HG03520 (cell line): Measurements from ENCODE around the gene PPFIA3.
"Not testable (repeated sequence)": the region's sequence is repeated elsewhere in the genome, so short reads cannot be mapped to it uniquely, and the experiment has no call there.

ENCODE experiments used
- ATAC-seq: cut with Tn5 transposase; IDR thresholded peaks from one replicate; pipeline ENCODE4 v1.9.1; 2021; ENCODE audit warnings: mild to moderate bottlenecking, moderate library complexity; ENCODE audit not compliant: unreplicated experiment

The PPFIA3 gene

DNA sequence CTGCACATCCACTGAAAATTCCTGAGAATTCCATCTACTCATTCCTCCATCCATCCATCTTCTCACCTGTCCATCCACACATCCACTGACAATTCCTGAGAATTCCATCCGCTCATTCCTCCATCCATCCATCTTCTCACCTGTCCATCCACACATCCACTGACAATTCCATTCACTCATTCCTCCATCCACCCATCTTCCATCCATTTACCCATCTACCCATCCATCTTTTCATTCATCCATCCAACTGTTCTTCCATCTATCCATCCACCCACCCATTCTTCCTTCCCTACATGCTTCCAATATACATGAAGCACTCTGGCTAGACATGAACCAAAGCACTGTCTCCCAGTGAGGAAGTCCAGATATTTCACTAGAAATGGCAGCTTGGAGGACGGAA is 53.9 kb downstream of the PPFIA3 start:
- ATAC-seq, result no peak

DNA sequence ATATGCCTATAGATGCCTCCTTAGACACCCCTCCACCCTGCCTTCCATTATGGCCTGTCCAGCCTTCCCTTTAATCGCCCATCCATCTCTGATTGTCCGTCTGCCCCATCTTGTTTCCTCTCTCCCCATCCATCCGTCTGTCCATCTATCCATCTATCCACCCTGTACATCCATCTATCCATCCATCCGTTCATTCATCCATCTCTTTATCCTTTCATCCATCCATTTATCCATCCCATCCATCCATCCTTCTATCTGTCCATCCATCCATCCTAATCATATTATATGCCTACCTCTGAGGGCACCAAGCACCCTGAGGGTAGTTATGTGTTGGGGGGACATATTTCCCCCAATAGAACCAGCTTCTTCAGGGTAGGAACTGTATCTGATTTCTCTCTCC is 61.3 kb downstream of the PPFIA3 start:
- no peak for ATAC-seq

DNA sequence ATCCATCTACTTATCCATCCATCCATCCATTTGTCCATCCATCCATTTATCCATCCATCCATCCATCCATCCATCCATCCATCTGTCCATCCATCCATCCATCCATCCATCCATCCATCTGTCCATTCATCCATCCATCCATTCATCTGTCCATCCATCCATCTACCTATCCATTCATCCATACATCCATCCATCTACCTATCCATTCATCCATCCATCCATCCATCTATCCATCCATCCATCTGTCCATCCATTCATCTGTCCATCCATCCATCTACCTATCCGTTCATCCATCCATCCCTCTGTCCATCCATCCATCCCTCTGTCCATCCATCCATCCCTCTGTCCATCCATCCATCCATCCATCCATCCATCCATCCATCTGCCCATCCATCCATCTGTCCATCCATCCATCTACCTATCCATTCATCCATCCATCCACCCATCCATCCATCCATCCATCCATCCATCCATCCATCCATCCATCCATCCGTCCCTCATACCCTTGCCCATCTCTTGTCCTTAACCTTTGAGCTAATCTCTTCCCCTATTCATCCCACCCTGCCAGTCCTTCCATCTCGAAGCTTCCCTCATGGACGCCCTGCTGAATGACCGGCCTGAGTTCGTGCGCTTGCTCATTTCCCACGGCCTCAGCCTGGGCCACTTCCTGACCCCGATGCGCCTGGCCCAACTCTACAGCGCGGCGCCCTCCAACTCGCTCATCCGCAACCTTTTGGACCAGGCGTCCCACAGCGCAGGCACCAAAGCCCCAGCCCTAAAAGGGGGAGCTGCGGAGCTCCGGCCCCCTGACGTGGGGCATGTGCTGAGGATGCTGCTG is 62.9 kb downstream of the PPFIA3 start:
- ATAC-seq, result not testable (repeated sequence)

DNA sequence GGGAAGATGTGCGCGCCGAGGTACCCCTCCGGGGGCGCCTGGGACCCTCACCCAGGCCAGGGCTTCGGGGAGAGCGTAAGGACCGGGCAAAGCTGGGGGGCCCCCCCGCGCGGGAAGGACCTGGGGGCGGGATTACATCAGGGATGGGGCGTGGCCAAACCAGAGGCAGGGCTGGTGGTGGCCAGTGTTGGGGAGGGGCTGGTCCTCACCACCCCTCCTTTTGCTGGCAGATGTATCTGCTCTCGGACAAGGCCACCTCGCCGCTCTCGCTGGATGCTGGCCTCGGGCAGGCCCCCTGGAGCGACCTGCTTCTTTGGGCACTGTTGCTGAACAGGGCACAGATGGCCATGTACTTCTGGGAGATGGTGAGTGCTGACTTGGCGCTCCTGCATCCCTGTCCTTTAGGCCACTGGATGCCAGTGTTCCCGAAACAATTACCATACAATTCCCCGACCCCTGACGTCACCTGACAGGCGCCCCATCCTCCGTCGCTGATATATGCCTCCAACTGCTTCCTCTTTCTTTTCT is 63.6 kb downstream of the PPFIA3 start:
- ATAC-seq, result no peak

DNA sequence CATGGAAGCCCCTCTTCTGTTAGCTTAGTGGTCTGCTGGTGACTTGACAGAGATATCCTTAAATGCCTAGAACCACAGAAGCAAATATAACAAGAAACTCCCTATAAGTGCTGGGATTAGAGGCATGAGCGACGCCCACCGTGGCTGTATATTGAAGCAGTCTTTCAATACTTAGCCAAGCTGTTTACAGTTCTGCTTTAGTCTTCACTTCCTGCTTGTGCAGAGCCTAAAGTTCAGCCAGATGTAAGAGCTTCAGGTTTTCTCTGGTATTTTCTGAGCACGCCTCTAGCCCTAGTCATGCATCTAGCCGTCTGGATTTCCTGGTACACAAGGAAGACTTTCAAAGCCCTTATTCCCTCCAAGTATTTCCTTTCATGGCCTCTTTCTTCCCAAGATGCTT is 66.8 kb downstream of the PPFIA3 start:
- ATAC-seq, result no peak

DNA sequence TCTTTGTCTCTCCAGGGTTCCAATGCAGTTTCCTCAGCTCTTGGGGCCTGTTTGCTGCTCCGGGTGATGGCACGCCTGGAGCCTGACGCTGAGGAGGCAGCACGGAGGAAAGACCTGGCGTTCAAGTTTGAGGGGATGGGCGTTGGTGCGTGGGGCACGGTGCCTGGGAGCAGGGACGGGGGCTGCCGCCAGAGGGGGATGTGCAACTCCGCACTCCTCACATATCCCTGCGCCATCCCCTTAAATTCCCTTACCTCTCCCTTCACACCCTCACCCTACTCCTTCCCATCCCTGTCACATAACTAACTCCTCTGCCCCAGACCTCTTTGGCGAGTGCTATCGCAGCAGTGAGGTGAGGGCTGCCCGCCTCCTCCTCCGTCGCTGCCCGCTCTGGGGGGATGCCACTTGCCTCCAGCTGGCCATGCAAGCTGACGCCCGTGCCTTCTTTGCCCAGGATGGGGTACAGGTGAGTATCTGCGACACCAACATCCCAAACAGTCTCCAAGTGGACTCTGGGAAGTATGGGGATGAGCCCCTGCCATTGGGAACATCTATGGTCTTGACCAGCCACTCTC is 69.4 kb downstream of the PPFIA3 start:
- no peak for ATAC-seq

DNA sequence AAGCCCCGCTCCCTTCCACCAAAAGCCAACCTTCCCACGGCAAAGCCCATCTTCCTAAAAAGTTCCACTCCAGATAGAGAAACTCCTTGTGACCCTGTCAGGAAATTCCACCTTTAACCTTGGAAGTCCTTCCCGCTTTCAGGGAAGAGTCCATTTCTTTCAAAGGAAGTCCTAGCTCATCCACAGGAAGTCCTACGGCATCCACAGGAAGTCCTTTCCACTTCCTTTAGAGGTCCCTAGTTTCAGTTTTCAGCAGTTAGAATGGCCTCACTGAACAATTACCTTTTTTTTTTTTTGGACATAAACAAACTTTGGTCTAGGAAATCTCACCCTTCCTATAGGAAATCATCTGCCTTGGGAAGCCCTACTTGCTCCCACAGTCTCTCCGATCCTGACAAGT is 69.9 kb downstream of the PPFIA3 start:
- no peak for ATAC-seq

DNA sequence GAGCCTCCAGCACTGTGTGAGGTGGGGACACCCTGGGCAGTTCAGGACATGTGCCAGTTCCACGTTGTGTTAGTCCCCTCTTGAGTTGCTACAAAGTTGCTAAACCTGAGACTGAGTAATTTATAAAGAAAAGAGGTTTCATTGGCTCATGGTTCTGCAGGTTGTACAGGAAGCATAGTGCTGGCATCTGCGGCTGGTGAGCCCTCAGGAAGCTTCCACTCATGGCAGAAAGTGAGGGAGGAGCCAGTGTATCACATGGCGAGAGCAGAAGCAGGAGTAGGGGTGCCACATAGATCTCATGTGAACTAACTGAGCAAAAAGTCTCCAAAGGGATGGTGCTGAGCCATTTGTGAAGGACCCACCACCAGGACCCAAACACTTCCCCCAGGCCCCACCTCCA is 71.4 kb downstream of the PPFIA3 start:
- no peak for ATAC-seq

DNA sequence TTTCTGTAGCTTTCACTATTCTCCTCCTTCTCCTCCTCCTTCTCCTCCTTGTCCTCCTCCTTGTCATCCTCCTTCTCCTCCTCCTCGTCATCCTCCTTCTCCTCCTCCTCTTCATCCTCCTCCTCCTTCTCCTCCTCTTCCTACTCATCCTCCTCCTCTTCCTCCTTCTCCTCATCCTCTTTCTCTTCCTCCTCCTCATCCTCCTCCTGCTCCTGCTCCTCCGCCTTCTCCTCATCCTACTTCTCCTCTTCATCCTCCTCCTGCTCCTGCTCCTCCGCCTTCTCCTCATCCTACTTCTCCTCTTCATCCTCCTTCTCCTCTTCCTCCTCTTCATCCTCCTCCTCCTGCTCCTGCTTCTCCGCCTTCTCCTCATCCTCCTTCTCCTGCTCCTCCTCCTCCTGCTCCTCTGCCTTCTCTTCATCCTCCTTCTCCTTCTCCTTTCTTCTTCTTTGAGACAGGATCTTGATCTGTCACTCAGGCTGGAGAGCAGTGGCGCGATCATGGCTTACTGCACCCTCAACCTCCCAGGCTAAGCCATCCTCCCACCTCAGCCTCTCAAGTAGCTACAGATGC is 74.6 kb downstream of the PPFIA3 start:
- ATAC-seq, result no peak

DNA sequence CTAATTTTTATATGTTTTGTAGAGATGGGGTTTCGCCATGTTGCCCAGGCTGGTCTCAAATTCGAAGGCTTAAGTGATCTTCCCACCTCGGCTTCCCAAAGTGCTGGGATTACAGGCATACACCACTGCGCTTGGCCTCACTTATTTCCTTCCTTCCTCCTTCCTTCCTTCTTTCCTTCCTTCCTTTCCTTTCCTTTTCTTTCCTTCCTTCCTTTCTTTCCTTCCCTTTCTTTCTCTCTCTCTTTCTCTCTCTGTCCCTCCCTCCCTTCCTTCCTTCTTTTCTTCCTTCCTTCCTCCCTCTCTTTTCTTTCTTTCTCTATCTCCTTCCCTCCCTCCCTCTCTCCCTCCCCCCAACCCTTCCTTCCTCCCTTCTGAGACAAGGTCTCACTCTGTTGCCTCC is 75.1 kb downstream of the PPFIA3 start:
- no peak for ATAC-seq

DNA sequence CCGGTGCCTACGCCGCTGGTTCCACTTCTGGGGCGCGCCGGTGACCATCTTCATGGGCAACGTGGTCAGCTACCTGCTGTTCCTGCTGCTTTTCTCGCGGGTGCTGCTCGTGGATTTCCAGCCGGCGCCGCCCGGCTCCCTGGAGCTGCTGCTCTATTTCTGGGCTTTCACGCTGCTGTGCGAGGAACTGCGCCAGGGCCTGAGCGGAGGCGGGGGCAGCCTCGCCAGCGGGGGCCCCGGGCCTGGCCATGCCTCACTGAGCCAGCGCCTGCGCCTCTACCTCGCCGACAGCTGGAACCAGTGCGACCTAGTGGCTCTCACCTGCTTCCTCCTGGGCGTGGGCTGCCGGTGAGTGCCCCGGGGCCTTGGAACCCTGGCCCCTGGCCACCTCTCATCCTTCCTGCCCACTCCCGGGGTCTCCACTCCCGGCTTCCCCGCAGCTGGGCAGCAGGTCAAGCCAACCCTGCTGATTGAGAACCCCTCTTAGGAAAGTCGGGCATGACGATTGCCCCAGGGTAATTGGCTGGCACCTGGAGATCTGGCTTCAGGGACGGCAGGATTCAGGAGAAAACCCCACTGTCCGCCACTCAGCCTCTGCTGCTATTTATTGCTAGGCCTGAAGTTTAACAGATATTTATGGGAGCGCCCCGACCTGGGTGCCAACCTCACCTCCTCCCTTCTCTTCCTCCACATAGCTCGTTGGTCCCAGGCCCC is 77.3 kb downstream of the PPFIA3 start:
- no peak for ATAC-seq

DNA sequence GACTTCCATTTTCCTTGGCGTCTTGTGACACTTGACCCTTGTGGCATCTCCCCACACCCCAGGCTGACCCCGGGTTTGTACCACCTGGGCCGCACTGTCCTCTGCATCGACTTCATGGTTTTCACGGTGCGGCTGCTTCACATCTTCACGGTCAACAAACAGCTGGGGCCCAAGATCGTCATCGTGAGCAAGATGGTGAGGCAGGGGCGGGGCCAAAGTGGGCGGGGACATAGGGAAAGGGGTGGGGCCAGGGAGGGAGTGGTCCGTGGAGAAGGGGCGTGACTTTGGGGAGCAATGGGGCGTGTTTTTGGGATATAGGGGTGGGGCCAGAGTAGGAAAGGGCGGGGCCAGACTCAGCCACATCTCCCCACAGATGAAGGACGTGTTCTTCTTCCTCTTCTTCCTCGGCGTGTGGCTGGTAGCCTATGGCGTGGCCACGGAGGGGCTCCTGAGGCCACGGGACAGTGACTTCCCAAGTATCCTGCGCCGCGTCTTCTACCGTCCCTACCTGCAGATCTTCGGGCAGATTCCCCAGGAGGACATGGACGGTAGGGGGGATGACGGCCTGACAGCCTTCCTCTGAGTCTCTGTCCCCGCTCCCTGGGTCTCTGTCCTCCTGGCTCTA is 81.0 kb downstream of the PPFIA3 start:
- ATAC-seq, result no peak
